GM21528 (cell line): ENCODE results near the gene KCNK4.

ENCODE experiments used
- ATAC-seq: cut with Tn5 transposase; IDR thresholded peaks from one replicate; pipeline ENCODE4 v1.9.1; 2021; ENCODE audit warnings: mild to moderate bottlenecking, moderate library complexity; ENCODE audit not compliant: unreplicated experiment, low FRiP score

KCNK4 gene

DNA sequence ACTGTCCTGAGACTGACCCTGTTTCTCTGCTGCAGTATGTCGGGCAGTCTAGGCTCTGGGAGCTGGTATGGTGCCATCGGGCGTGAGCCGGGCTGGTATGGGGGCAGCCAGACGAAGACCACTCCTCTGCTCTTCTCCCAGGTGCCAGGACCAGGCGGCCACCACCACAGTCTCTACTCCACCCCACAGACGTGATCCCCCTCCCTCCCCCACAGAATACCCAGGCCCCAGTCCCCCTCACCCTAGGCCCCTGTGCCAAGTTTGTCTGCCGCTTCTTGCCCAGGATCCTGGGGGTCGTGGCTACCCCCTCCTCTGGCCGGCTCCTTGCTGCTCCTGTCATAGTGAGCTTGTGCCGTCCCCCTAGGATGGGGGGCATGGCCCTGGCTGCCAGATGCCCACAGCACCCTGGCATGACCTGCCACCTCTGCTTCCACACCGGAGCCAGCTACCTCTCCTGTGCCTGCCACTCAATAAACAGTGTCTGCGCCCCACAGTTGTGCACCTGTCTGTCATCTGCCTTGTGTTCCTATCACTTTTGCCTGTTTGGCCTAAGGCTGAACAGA, 2.0 kb upstream of the KCNK4 start:
- no peak for ATAC-seq

DNA sequence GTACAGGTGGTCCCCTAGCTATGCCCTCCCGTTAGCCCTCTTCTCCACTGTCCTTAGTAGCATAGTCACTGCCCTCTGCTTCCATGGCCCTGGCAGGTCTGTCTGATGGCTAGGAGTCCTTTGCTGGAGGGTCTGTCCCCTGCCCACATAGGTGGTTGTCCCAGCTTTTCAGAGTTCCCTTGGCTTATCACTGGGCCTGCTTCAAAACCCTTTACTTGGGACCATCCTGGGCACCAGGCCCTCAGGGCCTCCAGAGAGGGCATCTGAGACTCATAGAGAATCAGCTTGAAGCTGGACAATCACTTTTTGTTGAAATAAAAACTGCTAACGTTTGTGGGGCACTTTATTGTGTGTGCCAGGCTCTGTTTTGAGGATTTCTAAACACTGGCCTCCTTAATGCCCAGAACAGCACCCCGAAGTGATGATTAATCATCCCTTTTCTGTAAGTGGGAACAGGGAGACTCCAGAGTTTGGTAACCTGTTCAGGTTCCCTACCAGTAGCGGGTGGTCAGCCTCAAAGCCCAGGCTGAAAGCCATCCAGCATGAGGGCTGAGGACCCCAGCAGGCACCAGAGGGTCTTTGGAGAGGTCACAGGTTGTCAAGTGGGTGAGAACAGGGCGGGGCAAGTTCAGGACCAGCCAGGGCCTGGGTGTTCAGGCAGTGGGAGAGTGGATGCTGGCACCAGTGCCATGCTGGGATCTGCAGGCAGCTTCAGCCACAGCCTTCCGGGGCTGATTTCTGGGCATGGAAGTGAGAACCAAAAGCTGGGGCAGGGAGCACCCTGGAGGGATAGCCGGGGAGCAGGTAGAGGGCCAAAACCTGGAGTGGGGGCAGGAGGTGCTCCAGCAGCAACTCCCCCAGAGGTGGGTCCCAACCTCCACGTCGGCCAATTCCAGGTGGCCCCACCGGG, 495 bp upstream of the KCNK4 start:
- ATAC-seq, result no peak

DNA sequence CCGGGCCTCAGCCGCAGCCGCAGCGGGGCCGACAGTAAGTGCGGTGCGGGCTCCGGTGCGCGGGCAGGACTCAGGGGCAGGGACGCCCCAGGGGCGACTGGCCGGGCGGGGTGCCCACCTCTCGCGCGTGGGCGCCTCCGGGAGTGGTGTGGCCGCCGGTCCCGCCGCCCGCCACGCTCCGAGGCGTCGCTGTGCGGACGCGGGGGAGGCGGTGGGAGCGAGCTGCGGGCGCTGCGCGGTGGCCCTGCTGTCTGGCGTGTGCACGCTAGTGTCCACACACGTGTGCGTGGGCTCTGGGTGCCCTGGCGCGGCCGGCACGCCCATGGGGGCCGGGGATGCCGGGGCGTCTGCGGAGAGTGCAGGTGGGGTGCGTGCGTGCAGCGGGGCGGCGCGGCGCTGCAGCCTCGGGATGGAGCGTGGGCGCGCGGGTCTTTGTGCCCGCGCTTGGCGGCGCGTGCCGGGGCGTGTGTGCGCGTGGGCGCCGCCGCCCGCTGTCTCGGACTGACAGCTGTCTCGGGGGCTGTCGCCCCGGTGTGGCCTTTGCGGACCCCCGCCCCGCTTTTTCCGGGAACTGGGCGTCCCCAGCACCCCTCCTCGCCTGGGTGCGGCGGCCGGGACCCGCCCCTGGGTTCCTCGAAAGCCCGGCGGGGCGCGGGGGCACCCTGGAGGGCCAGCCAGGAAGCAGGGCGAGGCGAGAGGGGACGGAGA, 804 bp downstream of the KCNK4 start:
- ATAC-seq, result no peak

DNA sequence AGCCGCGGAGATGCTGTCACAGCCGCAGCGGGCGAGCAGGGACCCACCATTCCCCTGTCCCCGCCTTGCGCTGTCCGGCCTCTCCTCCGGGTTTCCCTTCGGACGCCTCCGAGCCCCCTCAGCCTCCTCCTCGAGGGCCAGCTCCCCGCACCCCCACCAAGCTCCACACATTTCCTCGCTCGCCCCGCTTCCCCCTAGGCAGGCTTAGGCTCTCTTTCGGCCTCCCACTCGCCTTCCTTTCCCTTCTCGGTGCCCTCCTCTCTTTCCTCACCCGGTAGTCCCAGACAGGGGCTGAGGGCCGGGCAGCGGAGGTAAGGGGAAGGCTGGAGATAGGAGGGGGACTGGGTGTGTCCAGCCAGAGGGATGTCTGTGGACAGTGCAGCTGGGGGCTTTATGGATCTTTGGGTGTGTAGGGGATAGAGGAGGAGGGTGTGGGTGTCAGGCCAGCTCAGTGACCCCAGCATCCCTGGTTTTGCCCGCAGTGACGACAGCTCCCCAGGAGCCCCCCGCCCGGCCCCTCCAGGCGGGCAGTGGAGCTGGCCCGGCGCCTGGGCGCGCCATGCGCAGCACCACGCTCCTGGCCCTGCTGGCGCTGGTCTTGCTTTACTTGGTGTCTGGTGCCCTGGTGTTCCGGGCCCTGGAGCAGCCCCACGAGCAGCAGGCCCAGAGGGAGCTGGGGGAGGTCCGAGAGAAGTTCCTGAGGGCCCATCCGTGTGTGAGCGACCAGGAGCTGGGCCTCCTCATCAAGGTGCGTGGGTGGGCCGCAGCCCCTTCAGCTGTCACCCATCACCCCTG, 1.6 kb downstream of the KCNK4 start:
- no peak for ATAC-seq

DNA sequence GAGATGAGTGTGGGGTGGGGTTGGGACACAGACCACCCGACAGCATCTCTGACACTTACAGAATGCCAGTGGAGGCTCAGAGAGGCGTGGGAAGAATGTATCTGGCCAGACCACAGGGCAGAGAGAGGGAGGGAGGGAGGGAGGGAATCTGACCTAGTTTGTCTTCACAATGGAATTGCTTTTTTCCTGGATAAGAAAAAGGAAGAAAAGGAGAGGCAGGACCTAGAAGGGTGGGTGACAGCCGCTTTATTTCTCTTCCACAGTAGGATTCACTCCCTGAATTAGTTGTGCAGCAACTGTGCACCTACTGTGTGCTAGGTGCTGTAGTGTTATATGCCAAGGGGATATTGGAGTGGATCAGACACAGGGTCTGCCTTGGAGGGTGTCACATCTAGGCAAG, 3.7 kb downstream of the KCNK4 start:
- no peak for ATAC-seq

DNA sequence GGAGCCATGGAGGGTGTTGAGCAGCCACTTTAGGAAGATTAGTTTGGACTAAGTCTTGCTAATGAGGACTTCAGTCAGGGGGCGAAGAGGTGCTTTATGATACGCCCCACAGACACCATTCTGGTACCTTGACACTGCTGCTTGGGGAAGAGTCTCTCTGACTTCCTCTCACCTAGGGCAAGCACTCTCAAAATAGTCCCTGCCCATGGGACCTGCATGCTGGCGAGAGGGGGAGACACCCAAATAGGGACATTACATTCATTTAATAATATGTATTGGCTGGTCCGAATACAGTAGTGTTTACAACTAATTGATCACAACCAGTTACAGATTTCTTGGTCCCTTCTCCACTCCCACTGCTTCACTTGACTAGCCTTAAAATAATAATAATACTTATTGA, 4.7 kb downstream of the KCNK4 start:
- ATAC-seq, result no peak

DNA sequence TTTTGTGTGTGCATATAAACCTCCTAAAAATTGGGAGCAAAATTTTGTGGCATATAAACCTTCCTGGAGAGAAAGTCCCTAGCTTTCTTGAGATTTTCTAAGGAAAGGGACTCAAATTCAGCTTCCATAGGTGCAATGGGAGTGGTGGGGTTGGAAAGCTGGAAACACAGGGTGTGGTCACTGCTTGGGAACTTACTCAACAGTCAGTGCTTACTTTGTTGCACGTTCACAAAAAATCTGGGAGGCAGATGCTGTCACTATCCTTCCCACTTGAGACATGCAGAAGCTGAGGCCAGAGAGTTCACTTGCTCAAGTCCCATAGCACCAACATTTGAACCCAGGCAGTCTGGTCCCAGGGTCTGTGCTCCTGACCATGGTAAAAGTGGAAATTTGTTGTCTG, 5.1 kb downstream of the KCNK4 start:
- no peak for ATAC-seq

DNA sequence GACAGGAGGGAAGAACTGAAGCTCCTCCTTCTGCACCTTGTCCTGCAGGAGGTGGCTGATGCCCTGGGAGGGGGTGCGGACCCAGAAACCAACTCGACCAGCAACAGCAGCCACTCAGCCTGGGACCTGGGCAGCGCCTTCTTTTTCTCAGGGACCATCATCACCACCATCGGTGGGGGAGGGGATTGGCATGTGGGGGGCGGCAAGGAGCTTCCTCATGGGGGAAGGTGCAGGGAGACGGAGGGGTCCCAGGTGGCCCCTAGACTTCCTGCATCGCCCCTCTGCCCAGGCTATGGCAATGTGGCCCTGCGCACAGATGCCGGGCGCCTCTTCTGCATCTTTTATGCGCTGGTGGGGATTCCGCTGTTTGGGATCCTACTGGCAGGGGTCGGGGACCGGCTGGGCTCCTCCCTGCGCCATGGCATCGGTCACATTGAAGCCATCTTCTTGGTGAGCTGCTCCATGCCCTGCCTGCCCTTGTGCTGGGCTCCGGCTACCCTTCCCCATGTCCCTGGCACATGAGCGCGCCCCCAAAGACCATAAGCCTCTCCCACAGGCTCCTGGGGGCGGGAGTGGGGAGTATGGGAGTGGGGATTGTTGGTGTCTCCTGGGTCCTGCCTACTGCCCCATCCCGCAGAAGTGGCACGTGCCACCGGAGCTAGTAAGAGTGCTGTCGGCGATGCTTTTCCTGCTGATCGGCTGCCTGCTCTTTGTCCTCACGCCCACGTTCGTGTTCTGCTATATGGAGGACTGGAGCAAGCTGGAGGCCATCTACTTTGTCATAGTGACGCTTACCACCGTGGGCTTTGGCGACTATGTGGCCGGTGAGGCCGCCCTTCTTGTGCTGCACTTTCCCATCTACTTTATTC, 6.0 kb downstream of the KCNK4 start:
- ATAC-seq, result no peak

DNA sequence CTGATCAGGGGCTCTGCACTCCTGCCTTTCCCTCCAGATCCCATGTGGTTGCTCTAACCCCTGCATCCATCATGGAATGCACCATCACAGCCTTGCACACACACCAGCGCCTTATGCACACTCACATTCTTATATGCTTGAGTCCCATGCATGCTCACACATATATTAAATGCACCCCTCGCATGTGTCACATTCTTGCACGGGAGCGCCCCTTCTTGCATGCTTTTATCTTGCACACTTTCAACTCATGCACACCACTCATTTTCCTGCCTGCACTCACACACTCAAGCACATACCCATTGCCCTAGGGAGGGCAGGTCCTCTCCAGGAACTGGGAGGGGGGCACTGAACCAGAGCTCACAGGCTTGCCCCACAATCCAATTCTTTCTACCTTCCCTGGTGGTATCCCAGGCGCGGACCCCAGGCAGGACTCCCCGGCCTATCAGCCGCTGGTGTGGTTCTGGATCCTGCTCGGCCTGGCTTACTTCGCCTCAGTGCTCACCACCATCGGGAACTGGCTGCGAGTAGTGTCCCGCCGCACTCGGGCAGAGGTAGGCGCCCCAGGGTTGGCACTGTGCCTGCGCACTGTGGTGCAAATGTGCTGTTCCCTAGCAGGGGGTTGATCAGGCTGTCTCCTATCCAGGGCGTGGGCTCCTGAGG, 6.7 kb downstream of the KCNK4 start:
- no peak for ATAC-seq

DNA sequence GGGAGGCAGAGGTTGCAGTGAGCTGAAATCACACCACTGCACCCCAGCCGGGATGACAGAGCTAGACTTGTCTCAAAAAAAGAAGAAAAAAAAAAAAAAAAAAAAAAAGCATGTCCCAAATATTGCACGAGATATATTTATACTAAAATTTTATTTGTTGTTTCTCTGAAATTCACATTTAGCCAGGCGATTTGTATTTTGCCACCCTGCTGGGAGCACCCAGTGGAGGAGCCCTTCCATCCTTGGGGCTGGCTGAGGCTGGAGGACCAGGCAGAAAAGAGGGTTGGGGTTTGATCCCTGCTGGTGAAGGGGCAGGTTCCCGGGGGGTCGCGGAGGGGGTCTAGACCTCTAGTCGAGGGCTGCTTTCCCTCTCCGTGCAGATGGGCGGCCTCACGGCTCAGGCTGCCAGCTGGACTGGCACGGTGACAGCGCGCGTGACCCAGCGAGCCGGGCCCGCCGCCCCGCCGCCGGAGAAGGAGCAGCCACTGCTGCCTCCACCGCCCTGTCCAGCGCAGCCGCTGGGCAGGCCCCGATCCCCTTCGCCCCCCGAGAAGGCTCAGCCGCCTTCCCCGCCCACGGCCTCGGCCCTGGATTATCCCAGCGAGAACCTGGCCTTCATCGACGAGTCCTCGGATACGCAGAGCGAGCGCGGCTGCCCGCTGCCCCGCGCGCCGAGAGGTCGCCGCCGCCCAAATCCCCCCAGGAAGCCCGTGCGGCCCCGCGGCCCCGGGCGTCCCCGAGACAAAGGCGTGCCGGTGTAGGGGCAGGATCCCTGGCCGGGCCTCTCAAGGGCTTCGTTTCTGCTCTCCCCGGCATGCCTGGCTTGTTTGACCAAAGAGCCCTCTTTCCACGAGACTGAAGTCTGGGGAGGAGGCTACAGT, 8.1 kb downstream of the KCNK4 start:
- no peak for ATAC-seq

DNA sequence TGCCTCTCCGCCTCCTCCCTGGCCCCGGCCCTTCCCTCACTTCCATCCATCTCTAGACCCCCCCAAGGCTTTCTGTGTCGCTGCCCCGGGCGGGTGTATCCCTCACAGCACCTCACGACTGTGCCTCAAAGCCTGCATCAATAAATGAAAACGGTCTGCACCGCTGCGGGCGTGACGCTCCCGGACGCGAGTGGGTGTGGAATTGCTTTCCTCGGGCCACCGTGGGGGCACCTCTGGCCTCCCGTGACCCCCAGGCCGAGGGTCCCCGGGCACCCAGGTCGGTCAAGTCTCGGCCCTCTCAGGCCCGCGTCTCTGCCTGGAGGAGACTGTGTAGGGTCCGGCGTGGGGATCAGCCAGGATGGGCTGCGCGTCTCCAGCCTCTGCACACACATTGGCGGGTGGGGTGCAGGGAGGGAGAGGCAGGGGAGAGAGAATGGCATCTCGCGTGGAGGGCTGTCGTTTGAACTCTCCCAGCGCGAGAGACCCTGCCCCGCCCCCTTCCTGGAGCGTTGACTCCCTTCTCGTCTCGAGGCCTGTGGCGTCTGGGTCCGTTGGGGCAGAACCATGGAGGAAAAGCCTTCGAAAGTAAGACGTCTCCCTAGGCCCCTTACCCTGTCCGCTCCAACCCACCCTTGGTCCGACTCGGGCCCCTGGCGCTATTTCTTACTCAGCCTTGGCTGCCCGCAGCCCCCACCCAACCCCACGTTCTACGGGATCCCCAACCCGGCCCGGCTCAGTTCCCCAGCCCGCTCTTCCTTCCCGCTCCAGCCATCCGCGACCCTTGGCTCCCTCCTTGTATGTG, 8.9 kb downstream of the KCNK4 start, which contains the start of gene CATSPERZ:
CATSPERZ (plus strand) TSS at position 512 of the 802 bp plus-strand sequence; CDS start at position 565, 53 bp downstream.
- ATAC-seq, result no peak

DNA sequence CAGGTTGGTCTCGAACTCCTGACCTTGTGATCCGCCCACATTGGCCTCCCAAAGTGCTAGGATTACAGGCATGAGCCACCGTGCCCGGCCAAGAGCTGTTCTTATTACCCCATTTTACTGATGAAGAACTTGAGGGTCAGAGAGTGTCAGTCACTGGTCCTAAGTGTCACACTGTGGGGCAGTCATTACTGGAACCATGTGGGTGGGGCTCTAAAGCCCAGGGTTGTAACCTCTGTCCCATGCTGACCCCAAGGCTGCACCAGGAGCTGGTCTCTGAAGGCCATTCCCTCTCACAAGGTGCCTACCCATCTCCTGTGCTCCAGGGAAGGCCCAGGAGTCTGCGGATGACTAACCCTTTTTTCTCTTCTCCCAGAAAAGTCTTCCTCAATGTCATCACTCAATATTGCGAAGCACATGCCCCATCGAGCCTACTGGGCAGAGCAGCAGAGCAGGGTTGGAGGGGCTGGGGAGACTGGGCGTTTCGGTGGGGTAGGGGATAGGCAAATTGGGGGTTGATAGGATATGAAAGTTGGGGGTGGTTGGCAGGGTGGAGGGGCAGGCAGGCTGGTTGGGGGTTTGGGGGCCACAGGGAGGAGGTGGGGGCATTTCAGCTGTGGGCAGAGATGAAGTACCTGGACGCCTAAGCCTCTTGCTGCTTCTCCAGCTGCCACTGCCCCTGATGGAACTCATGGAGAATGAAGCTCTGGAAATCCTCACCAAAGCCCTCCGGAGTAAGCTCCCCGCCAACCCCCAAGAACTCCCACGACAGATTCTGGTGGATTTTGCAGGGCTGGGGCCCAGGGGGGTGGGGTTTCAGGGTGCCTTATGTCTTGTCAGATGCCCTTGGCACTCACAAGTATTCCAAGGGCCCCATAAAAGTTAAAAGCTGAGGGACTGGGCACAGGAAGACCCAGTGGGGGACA, 12.3 kb downstream of the KCNK4 start:
- no peak for ATAC-seq

DNA sequence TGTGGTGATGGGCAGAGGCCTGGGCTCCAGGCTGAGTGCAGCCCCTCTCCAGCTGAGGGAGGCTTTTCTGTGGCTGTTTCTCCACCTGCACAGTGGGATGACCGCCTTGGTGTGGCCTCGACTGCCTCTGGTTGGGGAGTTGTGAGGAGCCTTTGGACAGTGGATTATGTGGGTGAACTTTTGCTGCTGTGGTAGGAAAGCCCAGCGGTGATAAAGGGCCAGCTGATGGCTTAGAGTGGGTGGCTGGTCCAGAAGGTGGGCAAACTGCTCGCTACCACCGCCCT, 12.9 kb downstream of the KCNK4 start:
- ATAC-seq, result no peak

DNA sequence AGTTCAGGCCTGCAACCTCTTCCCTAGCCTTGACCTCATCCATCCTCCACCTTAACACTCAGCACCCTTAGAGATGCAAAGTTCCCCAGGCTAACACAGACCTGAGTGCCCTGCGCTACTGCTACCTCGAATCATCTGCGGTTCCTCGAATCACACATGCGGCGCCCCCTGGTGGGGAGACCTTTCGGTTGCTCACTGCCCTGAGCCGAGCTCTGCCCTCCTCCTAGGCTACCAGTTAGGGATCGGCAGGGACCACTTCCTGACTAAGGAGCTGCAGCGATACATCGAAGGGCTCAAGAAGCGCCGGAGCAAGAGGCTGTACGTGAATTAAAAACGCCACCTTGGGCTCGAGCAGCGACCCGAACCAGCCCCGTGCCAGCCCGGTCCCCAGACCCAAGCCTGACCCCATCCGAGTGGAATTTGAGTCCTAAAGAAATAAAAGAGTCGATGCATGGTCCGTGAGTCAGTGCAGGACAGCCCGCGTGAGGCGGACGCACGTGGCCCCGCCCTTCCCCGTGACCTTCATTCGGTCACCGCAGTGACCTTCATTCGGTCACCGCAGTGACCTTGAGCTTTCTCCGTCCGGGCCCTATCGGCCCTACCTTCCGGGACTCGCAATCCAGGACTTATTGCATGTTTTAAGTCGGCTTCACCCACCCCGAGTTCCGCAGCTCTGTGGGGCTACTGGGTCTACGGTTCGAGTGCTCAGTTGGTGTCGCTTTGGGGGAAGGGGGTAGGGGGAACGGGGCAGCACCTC, 13.4 kb downstream of the KCNK4 start:
- peak; percentile 30 for ATAC-seq

DNA sequence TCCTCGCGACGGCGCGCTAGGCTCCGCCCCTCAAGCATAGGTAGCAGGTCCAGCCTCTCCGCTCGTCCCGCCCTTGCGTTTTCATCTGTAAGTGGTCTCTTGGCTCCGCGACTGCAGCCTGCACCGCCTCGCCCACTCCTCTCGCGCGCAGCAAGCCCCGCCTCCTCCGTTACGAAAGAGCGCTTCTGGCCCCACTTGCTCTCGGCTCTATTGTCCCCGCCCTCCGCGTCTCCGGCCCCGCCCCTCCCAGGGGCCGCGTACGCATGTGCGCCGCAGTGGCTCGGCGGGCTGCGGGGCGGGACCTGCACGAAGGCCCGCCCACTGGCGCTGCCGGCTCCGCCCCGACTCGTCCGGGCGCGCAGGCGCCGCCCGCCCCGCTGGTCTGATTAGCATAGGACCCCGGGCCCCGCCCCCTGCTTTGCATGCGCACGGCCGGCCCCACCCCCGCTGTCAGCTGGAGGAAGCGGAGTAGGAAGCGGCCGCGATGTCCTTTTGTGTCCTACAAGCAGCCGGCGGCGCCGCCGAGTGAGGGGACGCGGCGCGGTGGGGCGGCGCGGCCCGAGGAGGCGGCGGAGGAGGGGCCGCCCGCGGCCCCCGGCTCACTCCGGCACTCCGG, 14.1 kb downstream of the KCNK4 start, which contains the start of gene ESRRA:
ESRRA (plus strand) TSS at position 450 of the 616 bp plus-strand sequence. CDS start 1,656 bp downstream, outside the sequence.
- peak; percentile 65 for ATAC-seq
